Measurements from ENCODE around the gene CA14.

- TF ChIP-seq GABPA (IDR thresholded peaks at IDR 0.05; ENCODE audit: low read depth): no peak
- TF ChIP-seq CTCF (IDR thresholded peaks at IDR 0.05): no peak
- TF ChIP-seq MAX (IDR thresholded peaks at IDR 0.05; ENCODE audit: low read depth): no peak
- no peak for TF ChIP-seq FOXJ3 (CRISPR knock-in tag; IDR thresholded peaks at IDR 0.05)
- TF ChIP-seq EP300 (IDR thresholded peaks at IDR 0.05; ENCODE audit: borderline replicate concordance in 1 of 2, low read depth in 1 of 2, low read length in 1 of 2): no peak
- TF ChIP-seq SMC3 (IDR thresholded peaks at IDR 0.05; ENCODE audit: low read depth, low read length): no peak
Observed at GRCh38 chr1:150282558-150282958, 25.0 kb downstream of the CA14 start.
